HepG2 (cell line): ENCODE results near the gene ACOT8. TPM values are rescaled to one million over a fixed set of nuclear protein-coding genes. Genes with fewer than 3 reads are reported as not detected.

ENCODE experiments used
- DNMT1 ChIP-seq: sonication (generic); formaldehyde crosslinking; IDR thresholded peaks from 2 replicates; pipeline ENCODE4 v1.5.1; 2020; ENCODE audit warnings: mild to moderate bottlenecking, missing genetic modification reagents
- HCFC1 ChIP-seq: fragments of 150-350 bp; IDR thresholded peaks from 2 replicates; pipeline ENCODE4 v1.6.1; 2014; ENCODE audit warnings: low read depth, low read length
- PATZ1 ChIP-seq: sonication (generic); formaldehyde crosslinking; IDR thresholded peaks from 2 replicates; pipeline ENCODE4 v1.4.0; 2020; ENCODE audit warnings: missing genetic modification reagents
- SIN3A ChIP-seq: IDR thresholded peaks from 2 replicates; pipeline ENCODE4 v1.6.1; 2011; ENCODE audit warnings: low read depth, mild to moderate bottlenecking, control low read depth, low read length, borderline replicate concordance
- STAT5B ChIP-seq: sonication (generic); formaldehyde crosslinking; IDR thresholded peaks from 2 replicates; pipeline ENCODE4 v1.4.0; 2020; ENCODE audit warnings: missing genetic modification reagents
- ZNF503 ChIP-seq: sonication (generic); formaldehyde crosslinking; IDR thresholded peaks from 2 replicates; pipeline ENCODE4 v1.4.0; 2020; ENCODE audit warnings: missing genetic modification reagents
- ZNF513 ChIP-seq: sonication (generic); formaldehyde crosslinking; conservative IDR thresholded peaks from 2 replicates; pipeline ENCODE4 v1.5.0; 2020; ENCODE audit warnings: missing genetic modification reagents
- ZNF557 ChIP-seq: sonication (generic); formaldehyde crosslinking; IDR thresholded peaks from 2 replicates; pipeline ENCODE4 v1.4.0; 2020; ENCODE audit warnings: missing genetic modification reagents
- ZNF652 ChIP-seq: IDR thresholded peaks from 2 replicates; pipeline ENCODE4 v1.6.1; 2016; ENCODE audit warnings: low read depth, borderline replicate concordance
- polyA plus RNA-seq, 8 experiments: library from polyadenylated mRNA; depleted of rRNA in 3 of 8; stranded (reverse) in 7 of 8; unstranded in 1 of 8; fragments of >200 nt; fragmentation: Illumina TruSeq in 4 of 8; extraction: Trizol in 4 of 8; gene quantifications; 2 replicates each; pipeline versions ENCODE4 v1.2.1 to v1.2.3, GENCODE V29; 2011 to 2016; ENCODE audit warnings: low read depth in 4 of 8, missing spikeins in 1 of 8, mixed read lengths in 1 of 8; ENCODE audit not compliant: insufficient read depth in 1 of 8
- total RNA-seq, 5 experiments: library from RNA; depleted of rRNA; stranded (reverse); fragments of >200 nt; fragmentation: Illumina TruSeq; extraction: Trizol; gene quantifications; 2 replicates each; pipeline ENCODE4 v1.2.3, GENCODE V29; 2016; ENCODE audit warnings: low read depth in 1 of 5
- TF ChIP-seq, protein P1 (sequence below): sonication (generic); formaldehyde crosslinking; IDR thresholded peaks from one replicate; pipeline ENCODE4 v1.5.1; 2020; ENCODE audit warnings: mild to moderate bottlenecking, missing genetic modification reagents; ENCODE audit errors: not compliant biosample characterization
- TF ChIP-seq, protein P2 (sequence below): sonication (generic); formaldehyde crosslinking; IDR thresholded peaks from 2 replicates; pipeline ENCODE4 v1.4.0; 2020; ENCODE audit warnings: mild to moderate bottlenecking, missing genetic modification reagents

ACOT8 gene
- total and polyA plus RNA-seq, 2 of the 13 experiments (the other 11 are each of a cell fraction or from before 2014, with no cell fraction given), result 31.4 to 45.5 TPM

DNA sequence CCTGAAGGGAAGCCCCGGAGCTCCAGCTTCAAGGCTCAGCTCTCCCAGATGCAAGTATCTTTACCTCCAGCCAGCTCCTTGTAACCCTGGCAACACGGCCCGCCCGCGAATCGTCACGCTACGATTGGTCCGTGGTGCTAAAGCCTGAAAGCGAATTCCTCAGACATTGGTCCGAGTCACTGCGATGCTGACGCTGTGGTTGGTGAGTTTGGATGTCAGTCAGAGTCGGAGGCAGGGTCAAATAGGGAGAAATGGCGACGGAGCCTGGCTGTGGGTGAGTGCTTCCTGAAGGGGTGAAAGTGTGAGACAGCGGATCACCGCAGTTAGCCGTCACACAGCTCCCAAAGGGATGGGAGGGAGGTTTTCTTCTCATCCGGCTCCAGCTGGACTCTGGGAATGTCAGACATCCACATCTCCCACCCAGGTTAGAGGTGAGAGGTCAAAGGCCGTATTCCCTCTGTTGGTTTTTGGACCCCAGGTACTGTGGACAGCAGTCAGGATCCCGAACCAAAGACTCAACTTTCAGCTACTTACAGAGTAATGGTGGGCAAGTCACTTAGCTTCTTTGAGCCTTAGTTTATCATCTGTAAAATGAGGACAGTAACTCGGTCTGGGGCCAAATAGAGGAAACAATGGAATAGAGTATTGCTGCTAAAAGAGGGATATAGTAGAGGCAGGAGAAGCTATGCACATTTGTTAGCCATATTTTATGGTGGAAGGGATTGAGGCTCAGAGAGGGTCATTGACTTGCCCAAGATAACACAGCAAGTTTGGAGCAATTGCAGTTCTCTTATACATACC lies 24.0 kb upstream of the ACOT8 start, which contains the start of gene ZSWIM1 (continued):
- TF ChIP-seq HCFC1 (peak; percentile 28; the same call in 1 of the 2 replicates), STAT5B (CRISPR knock-in tag) (0 out of 2 replicates have a peak, but pooled peaks have one; percentile 37), ZNF513 (no peak), SIN3A (peak; percentile 92), DNMT1 (no peak), ZNF503 (peak; percentile 52; the same call in 1 of the 2 replicates), PATZ1 (0 out of 2 replicates have a peak, but pooled peaks have one; percentile 31), ZNF557 (CRISPR knock-in tag) (peak; percentile 39), ZNF652 (CRISPR knock-in tag) (peak; percentile 34; the same call in 1 of the 2 replicates)
- TF ChIP-seq, protein P1, sequence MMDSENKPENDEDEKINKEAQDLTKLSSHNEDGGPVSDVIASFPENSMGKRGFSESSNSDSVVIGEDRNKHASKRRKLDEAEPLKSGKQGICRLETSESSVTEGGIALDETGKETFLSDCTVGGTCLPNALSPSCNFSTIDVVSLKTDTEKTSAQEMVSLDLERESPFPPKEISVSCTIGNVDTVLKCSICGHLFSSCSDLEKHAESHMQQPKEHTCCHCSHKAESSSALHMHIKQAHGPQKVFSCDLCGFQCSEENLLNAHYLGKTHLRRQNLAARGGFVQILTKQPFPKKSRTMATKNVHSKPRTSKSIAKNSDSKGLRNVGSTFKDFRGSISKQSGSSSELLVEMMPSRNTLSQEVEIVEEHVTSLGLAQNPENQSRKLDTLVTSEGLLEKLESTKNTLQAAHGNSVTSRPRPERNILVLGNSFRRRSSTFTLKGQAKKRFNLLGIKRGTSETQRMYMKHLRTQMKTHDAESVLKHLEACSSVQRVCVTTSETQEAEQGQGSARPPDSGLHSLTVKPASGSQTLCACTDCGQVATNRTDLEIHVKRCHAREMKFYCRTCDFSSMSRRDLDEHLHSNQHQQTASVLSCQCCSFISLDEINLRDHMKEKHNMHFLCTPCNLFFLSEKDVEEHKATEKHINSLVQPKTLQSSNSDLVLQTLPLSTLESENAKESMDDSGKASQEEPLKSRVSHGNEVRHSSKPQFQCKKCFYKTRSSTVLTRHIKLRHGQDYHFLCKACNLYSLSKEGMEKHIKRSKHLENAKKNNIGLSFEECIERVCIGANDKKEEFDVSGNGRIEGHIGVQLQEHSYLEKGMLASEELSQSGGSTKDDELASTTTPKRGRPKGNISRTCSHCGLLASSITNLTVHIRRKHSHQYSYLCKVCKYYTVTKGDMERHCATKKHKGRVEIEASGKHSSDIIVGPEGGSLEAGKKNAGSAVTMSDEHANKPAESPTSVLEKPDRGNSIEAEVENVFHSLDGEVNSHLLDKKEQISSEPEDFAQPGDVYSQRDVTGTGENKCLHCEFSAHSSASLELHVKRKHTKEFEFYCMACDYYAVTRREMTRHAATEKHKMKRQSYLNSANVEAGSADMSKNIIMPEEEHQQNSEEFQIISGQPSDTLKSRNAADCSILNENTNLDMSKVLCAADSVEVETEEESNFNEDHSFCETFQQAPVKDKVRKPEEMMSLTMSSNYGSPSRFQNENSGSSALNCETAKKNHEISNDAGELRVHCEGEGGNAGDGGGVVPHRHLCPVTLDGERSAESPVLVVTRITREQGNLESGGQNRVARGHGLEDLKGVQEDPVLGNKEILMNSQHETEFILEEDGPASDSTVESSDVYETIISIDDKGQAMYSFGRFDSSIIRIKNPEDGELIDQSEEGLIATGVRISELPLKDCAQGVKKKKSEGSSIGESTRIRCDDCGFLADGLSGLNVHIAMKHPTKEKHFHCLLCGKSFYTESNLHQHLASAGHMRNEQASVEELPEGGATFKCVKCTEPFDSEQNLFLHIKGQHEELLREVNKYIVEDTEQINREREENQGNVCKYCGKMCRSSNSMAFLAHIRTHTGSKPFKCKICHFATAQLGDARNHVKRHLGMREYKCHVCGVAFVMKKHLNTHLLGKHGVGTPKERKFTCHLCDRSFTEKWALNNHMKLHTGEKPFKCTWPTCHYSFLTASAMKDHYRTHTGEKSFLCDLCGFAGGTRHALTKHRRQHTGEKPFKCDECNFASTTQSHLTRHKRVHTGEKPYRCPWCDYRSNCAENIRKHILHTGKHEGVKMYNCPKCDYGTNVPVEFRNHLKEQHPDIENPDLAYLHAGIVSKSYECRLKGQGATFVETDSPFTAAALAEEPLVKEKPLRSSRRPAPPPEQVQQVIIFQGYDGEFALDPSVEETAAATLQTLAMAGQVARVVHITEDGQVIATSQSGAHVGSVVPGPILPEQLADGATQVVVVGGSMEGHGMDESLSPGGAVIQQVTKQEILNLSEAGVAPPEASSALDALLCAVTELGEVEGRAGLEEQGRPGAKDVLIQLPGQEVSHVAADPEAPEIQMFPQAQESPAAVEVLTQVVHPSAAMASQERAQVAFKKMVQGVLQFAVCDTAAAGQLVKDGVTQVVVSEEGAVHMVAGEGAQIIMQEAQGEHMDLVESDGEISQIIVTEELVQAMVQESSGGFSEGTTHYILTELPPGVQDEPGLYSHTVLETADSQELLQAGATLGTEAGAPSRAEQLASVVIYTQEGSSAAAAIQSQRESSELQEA (CRISPR knock-in tag), result peak; percentile 66
- TF ChIP-seq, protein P2, sequence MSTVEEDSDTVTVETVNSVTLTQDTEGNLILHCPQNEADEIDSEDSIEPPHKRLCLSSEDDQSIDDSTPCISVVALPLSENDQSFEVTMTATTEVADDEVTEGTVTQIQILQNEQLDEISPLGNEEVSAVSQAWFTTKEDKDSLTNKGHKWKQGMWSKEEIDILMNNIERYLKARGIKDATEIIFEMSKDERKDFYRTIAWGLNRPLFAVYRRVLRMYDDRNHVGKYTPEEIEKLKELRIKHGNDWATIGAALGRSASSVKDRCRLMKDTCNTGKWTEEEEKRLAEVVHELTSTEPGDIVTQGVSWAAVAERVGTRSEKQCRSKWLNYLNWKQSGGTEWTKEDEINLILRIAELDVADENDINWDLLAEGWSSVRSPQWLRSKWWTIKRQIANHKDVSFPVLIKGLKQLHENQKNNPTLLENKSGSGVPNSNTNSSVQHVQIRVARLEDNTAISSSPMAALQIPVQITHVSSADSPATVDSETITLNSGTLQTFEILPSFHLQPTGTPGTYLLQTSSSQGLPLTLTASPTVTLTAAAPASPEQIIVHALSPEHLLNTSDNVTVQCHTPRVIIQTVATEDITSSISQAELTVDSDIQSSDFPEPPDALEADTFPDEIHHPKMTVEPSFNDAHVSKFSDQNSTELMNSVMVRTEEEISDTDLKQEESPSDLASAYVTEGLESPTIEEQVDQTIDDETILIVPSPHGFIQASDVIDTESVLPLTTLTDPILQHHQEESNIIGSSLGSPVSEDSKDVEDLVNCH (CRISPR knock-in tag), result no peak
